Measurements from ENCODE around the gene PSMC3IP. TPM values are rescaled to one million over a fixed set of nuclear protein-coding genes. Genes with fewer than 3 reads are reported as not detected.
"Not testable (repeated sequence)": the region's sequence is repeated elsewhere in the genome, so short reads cannot be mapped to it uniquely, and the experiment has no call there.

The PSMC3IP gene
- total RNA-seq, 1 experiment from 2014 or later, result 23.3 TPM

DNA sequence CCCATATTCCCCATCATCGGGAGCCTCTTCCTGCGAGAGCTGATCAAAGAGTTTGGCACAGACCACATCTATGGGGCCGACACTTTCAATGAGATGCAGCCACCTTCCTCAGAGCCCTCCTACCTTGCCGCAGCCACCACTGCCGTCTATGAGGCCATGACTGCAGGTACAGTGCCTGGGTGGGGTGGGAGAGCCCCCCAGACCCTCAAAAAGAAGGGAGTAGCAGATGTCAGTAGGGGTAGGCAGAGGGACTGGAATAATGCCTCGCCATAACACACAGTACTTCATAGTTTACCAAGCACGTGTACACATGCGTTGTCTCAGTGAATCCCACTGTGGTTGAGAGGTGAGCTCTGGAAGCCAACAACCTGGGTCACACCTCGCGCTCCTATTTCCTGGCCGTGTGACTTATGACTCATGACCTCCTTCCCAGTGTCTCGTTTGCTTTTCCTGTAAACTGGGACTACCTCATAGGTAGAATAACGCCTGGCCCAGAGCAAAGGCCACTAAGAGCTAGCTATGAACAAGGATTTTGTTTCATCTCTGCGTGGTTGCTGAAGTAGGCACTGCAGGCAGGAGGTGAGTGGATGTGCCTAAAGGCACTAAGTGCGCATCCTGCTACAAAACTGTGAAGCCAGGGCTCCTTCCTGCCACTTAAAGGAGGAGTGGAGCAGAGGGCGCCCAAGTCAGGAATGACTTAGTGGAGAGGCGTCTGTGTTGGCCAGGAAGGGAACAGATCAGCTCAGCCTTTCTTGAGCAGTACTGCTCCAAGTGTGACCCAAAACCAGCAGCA lies 36.3 kb downstream of the PSMC3IP start:
- Mint-ChIP-seq H3K9me3 (no peaks in the 10 kb centered on the region), H3K4me1 (peaks cover 15% of the 10 kb centered on the region), H3K27ac (0 out of 2 replicates have a peak overlapping the region, but pooled peaks have one; percentile 21), H3K36me3 (peaks cover 12% of the 10 kb centered on the region; the same call in 1 of the 2 replicates), H3K27me3 (ENCODE audit: low read depth) (no peaks in the 10 kb centered on the region), H3K4me3 (no peak overlapping the region)
- ChIA-PET CTCF (interaction anchor here (2.4 to 3.2 kb wide), 2 partner anchors 14 to 24 kb away, joined by 6 to 13 read pairs; no protein-coding TSS in a partner anchor), POLR2A (interaction anchor here (0.6 kb wide), 1 partner anchor 196 kb away, joined by 3 read pairs; no protein-coding TSS in a partner anchor)
- TF ChIP-seq CREB1 (CRISPR knock-in tag; IDR thresholded peaks at IDR 0.05) (no peak), GABPB1 (CRISPR knock-in tag; IDR thresholded peaks at IDR 0.05) (peak; percentile 69)
- DNase-seq (ENCODE audit: low spot score) (no peak), ATAC-seq (no peak; the same call in 1 of the 2 replicates)

GRCh38 chr17:42540558-42540957 lies 37.0 kb downstream of the PSMC3IP start:
- H3K27ac Mint-ChIP-seq; H3K4me3 Mint-ChIP-seq; H3K9me3 Mint-ChIP-seq; ATAC-seq; DNase-seq (ENCODE audit: low spot score); H3K27me3 Mint-ChIP-seq (ENCODE audit: low read depth): not testable (repeated sequence)
- H3K36me3 Mint-ChIP-seq, result peaks cover 12% of the 10 kb centered on the region; the same call in 1 of the 2 replicates
- CTCF ChIA-PET, result interaction anchor here (2.4 to 3.2 kb wide), 2 partner anchors 13 to 23 kb away, joined by 6 to 13 read pairs; no protein-coding TSS in a partner anchor
- H3K4me1 Mint-ChIP-seq, result peaks cover 18% of the 10 kb centered on the region
- POLR2A ChIA-PET, result interaction anchor here (0.6 kb wide), 1 partner anchor 196 kb away, joined by 3 read pairs; no protein-coding TSS in a partner anchor

GRCh38 chr17:42538482-42538881 lies 39.0 kb downstream of the PSMC3IP start:
- Mint-ChIP-seq H3K4me1 (peaks cover 27% of the 10 kb centered on the region), H3K4me3 (no peak overlapping the region), H3K36me3 (peaks cover 12% of the 10 kb centered on the region; the same call in 1 of the 2 replicates), H3K27ac (no peak overlapping the region), H3K27me3 (ENCODE audit: low read depth) (peaks cover 6% of the 10 kb centered on the region), H3K9me3 (no peaks in the 10 kb centered on the region)
- ChIA-PET POLR2A (interaction anchor here (0.5 kb wide), 1 partner anchor 70 kb away, joined by 13 read pairs; no protein-coding TSS in a partner anchor), CTCF (interaction anchor here (7.1 kb wide), 1 partner anchor 10 kb away, joined by 65 read pairs; no protein-coding TSS in a partner anchor)
- DNase-seq (ENCODE audit: low spot score), result no peak
- ATAC-seq, result no peak
- TF ChIP-seq ZMAT4 (CRISPR knock-in tag; IDR thresholded peaks at IDR 0.05), result no peak
- no peak for TF ChIP-seq CREB1 (CRISPR knock-in tag; IDR thresholded peaks at IDR 0.05)
- TF ChIP-seq PRDM15 (CRISPR knock-in tag; IDR thresholded peaks at IDR 0.05), result no peak
- no peak for TF ChIP-seq CDX4 (CRISPR knock-in tag; IDR thresholded peaks at IDR 0.05; ENCODE audit: borderline replicate concordance)
- TF ChIP-seq HMGA2 (CRISPR knock-in tag; IDR thresholded peaks at IDR 0.05), result no peak
- TF ChIP-seq, protein P1, sequence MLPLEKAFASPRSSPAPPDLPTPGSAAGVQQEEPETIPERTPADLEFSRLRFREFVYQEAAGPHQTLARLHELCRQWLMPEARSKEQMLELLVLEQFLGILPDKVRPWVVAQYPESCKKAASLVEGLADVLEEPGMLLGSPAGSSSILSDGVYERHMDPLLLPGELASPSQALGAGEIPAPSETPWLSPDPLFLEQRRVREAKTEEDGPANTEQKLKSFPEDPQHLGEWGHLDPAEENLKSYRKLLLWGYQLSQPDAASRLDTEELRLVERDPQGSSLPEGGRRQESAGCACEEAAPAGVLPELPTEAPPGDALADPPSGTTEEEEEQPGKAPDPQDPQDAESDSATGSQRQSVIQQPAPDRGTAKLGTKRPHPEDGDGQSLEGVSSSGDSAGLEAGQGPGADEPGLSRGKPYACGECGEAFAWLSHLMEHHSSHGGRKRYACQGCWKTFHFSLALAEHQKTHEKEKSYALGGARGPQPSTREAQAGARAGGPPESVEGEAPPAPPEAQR (CRISPR knock-in tag; IDR thresholded peaks at IDR 0.05), result no peak
- TF ChIP-seq JAZF1 (CRISPR knock-in tag; IDR thresholded peaks at IDR 0.05), result no peak
- no peak for TF ChIP-seq ELF4 (CRISPR knock-in tag; IDR thresholded peaks at IDR 0.05; ENCODE audit: low read depth)
- no peak for TF ChIP-seq JUN (CRISPR knock-in tag; IDR thresholded peaks at IDR 0.05)
- TF ChIP-seq, protein P2, sequence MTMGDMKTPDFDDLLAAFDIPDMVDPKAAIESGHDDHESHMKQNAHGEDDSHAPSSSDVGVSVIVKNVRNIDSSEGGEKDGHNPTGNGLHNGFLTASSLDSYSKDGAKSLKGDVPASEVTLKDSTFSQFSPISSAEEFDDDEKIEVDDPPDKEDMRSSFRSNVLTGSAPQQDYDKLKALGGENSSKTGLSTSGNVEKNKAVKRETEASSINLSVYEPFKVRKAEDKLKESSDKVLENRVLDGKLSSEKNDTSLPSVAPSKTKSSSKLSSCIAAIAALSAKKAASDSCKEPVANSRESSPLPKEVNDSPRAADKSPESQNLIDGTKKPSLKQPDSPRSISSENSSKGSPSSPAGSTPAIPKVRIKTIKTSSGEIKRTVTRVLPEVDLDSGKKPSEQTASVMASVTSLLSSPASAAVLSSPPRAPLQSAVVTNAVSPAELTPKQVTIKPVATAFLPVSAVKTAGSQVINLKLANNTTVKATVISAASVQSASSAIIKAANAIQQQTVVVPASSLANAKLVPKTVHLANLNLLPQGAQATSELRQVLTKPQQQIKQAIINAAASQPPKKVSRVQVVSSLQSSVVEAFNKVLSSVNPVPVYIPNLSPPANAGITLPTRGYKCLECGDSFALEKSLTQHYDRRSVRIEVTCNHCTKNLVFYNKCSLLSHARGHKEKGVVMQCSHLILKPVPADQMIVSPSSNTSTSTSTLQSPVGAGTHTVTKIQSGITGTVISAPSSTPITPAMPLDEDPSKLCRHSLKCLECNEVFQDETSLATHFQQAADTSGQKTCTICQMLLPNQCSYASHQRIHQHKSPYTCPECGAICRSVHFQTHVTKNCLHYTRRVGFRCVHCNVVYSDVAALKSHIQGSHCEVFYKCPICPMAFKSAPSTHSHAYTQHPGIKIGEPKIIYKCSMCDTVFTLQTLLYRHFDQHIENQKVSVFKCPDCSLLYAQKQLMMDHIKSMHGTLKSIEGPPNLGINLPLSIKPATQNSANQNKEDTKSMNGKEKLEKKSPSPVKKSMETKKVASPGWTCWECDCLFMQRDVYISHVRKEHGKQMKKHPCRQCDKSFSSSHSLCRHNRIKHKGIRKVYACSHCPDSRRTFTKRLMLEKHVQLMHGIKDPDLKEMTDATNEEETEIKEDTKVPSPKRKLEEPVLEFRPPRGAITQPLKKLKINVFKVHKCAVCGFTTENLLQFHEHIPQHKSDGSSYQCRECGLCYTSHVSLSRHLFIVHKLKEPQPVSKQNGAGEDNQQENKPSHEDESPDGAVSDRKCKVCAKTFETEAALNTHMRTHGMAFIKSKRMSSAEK (CRISPR knock-in tag; IDR thresholded peaks at IDR 0.05; ENCODE audit: borderline replicate concordance), result no peak
- TF ChIP-seq, protein P3, sequence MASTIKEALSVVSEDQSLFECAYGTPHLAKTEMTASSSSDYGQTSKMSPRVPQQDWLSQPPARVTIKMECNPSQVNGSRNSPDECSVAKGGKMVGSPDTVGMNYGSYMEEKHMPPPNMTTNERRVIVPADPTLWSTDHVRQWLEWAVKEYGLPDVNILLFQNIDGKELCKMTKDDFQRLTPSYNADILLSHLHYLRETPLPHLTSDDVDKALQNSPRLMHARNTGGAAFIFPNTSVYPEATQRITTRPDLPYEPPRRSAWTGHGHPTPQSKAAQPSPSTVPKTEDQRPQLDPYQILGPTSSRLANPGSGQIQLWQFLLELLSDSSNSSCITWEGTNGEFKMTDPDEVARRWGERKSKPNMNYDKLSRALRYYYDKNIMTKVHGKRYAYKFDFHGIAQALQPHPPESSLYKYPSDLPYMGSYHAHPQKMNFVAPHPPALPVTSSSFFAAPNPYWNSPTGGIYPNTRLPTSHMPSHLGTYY (CRISPR knock-in tag; IDR thresholded peaks at IDR 0.05), result no peak
- TF ChIP-seq, protein P4, sequence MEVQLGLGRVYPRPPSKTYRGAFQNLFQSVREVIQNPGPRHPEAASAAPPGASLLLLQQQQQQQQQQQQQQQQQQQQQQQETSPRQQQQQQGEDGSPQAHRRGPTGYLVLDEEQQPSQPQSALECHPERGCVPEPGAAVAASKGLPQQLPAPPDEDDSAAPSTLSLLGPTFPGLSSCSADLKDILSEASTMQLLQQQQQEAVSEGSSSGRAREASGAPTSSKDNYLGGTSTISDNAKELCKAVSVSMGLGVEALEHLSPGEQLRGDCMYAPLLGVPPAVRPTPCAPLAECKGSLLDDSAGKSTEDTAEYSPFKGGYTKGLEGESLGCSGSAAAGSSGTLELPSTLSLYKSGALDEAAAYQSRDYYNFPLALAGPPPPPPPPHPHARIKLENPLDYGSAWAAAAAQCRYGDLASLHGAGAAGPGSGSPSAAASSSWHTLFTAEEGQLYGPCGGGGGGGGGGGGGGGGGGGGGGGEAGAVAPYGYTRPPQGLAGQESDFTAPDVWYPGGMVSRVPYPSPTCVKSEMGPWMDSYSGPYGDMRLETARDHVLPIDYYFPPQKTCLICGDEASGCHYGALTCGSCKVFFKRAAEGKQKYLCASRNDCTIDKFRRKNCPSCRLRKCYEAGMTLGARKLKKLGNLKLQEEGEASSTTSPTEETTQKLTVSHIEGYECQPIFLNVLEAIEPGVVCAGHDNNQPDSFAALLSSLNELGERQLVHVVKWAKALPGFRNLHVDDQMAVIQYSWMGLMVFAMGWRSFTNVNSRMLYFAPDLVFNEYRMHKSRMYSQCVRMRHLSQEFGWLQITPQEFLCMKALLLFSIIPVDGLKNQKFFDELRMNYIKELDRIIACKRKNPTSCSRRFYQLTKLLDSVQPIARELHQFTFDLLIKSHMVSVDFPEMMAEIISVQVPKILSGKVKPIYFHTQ (CRISPR knock-in tag; IDR thresholded peaks at IDR 0.05), result no peak
- no peak for TF ChIP-seq FOXJ3 (CRISPR knock-in tag; IDR thresholded peaks at IDR 0.05; ENCODE audit: borderline replicate concordance)

Data from WTC11 (cell line).